Gastroesophageal sphincter (tissue), 4 donors: ENCODE results near the gene THOP1. TPM values are rescaled to one million over a fixed set of nuclear protein-coding genes. Genes with fewer than 3 reads are reported as not detected.

Experiments used
- ATAC-seq: fragments of 150-250 bp; one replicate; pipeline ENCODE4 v1.9.1; 2016; ENCODE audit warnings: mild to moderate bottlenecking, moderate library complexity
- H3K27ac ChIP-seq, 4 donors: fragments of 200-600 bp; sonication (generic) in 3 of 4; 1 replicate in 3 of 4; 2 replicates in 1 of 4; pipeline ENCODE4 v1.5.1; 2016 to 2019
- H3K27me3 ChIP-seq: fragments of 200-600 bp; sonication (generic); one replicate; pipeline ENCODE4 v1.5.1; 2019
- H3K36me3 ChIP-seq, 2 donors: fragments of 200-600 bp; sonication (generic); one replicate each; pipeline ENCODE4 v1.5.1; 2019; ENCODE audit warnings: control low read depth in 1 of 2
- H3K4me1 ChIP-seq, 3 donors: fragments of 200-600 bp; sonication (generic); 1 replicate in 2 of 3; 2 replicates in 1 of 3; pipeline ENCODE4 v1.5.1; 2016 to 2019; ENCODE audit warnings: control low read depth in 2 of 3
- H3K4me3 ChIP-seq, 2 donors: fragments of 200-600 bp; sonication (generic); one replicate each; pipeline ENCODE4 v1.5.1; 2019; ENCODE audit warnings: mild to moderate bottlenecking in 1 of 2, moderate library complexity in 1 of 2
- H3K9me3 ChIP-seq, 3 donors: fragments of 200-600 bp; sonication (generic); one replicate each; pipeline ENCODE4 v1.5.1; 2017 to 2019; ENCODE audit warnings: control low read depth in 2 of 3
- EP300 ChIP-seq: sonication (generic); formaldehyde crosslinking; IDR thresholded peaks from one replicate; pipeline ENCODE4 v1.6.1; 2017; ENCODE audit warnings: antibody characterized with exemption, mild to moderate bottlenecking
- POLR2A ChIP-seq, 2 donors: fragments of 450-650 bp; IDR thresholded peaks; one replicate each; pipeline ENCODE4 v1.6.1; 2017; ENCODE audit warnings: antibody characterized with exemption in 2 of 2, mild to moderate bottlenecking in 2 of 2, moderate library complexity in 1 of 2
- POLR2AphosphoS5 ChIP-seq: sonication (generic); formaldehyde crosslinking; IDR thresholded peaks from one replicate; pipeline ENCODE4 v1.6.1; 2017; ENCODE audit warnings: antibody characterized with exemption
- WGBS, 2 donors: methylation state at CpG; one replicate each; pipeline ENCODE4 v1.1.5; 2018; ENCODE audit warnings: low coverage in 1 of 2; 5-methylcytosine and 5-hydroxymethylcytosine counted together
- total RNA-seq, 4 donors: library from RNA; depleted of rRNA; stranded (reverse); fragments of >200 nt; gene quantifications; one replicate each; pipeline ENCODE4 v1.1.0, GENCODE V29; 2016
- TF ChIP-seq, protein P1 (sequence below), 4 experiments: fragments of 200-600 bp in 2 of 4; fragments of 450-650 bp in 2 of 4; sonication (generic) in 1 of 4; IDR thresholded peaks; one replicate each; pipeline ENCODE4 v1.5.1; 2017 to 2019; ENCODE audit warnings: antibody characterized with exemption in 4 of 4, mild to moderate bottlenecking in 2 of 4, moderate library complexity in 2 of 4

Gene THOP1
- total RNA-seq, 4 donors from 2014 or later = 26.9 to 58.4 (median 38.7) TPM

DNA sequence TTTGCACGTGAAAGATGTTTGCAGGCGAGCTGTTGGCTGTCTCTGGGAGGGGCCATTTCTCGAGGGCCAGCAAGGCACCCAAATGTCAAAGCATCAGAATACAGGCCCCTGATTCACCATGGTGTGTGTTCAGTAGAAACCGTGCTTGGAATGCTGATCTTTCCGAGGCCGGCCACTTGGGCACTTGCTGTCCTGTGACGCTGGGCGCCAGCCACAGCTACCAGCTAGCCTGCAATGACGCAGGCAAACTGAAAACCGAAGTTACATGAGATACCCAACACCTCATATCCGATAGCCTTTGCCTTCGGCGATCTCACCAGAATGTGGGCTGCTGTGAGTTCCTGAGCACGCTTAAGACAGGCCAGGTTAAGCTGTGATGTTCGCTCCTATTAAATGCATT is 12.0 kb downstream of the THOP1 start:
- Histone ChIP-seq H3K27me3 (no peaks in the 10 kb centered on the region), H3K9me3 (no peaks in the 10 kb centered on the region), H3K27ac (no peak overlapping the region), H3K4me3 (no peak overlapping the region), H3K4me1 (no peaks in the 10 kb centered on the region), H3K36me3 (peaks cover 0 to 99% of the 10 kb centered on the region in 2 donors)
- no peak for ATAC-seq
- TF ChIP-seq POLR2AphosphoS5 = no peak
- TF ChIP-seq POLR2A (IDR thresholded peaks at IDR 0.05) = no peak
- TF ChIP-seq, protein P1, sequence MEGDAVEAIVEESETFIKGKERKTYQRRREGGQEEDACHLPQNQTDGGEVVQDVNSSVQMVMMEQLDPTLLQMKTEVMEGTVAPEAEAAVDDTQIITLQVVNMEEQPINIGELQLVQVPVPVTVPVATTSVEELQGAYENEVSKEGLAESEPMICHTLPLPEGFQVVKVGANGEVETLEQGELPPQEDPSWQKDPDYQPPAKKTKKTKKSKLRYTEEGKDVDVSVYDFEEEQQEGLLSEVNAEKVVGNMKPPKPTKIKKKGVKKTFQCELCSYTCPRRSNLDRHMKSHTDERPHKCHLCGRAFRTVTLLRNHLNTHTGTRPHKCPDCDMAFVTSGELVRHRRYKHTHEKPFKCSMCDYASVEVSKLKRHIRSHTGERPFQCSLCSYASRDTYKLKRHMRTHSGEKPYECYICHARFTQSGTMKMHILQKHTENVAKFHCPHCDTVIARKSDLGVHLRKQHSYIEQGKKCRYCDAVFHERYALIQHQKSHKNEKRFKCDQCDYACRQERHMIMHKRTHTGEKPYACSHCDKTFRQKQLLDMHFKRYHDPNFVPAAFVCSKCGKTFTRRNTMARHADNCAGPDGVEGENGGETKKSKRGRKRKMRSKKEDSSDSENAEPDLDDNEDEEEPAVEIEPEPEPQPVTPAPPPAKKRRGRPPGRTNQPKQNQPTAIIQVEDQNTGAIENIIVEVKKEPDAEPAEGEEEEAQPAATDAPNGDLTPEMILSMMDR (IDR thresholded peaks at IDR 0.05) = no peak
- TF ChIP-seq EP300 = no peak
- 88 to 100% methylated on average over 5 to 6 of the region's 15 CpGs for WGBS, 2 donors

DNA sequence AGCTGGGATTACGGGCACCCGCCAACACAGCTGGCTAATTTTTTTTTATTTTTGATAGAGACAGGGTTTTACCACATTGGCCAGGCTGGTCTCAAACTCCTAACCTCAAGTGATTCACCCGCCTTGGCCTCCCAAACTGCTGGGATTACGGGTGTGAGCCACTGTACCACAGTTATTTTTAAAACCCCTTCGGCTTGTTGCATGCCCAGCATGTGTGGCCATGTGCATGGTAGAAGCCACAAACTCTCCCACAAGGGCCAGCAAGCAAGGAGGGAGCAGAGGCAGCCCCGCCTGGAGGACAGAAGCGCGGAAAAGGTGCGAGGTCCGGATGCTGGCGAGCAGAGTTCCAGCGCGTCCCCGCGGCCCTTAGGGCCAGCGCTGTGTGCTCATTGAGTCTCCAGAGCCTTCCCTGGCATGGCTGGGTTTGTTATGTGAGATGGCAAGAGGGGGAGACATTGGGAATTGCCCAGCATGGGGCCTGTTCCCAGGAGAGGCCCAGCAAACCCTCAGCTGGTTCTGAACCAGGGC is 12.9 kb downstream of the THOP1 start:
- Histone ChIP-seq H3K27ac (no peak overlapping the region), H3K27me3 (no peaks in the 10 kb centered on the region), H3K36me3 (peaks cover 0 to 99% of the 10 kb centered on the region in 2 donors), H3K4me1 (no peaks in the 10 kb centered on the region), H3K9me3 (no peaks in the 10 kb centered on the region), H3K4me3 (no peak overlapping the region)
- WGBS, 2 donors = 90 to 100% methylated on average over 4 to 5 of the region's 16 CpGs
- ATAC-seq = no peak
- TF ChIP-seq POLR2A (IDR thresholded peaks at IDR 0.05) (no peak), POLR2AphosphoS5 (no peak), EP300 (no peak)
- TF ChIP-seq, protein P1 (IDR thresholded peaks at IDR 0.05) = no peak

DNA sequence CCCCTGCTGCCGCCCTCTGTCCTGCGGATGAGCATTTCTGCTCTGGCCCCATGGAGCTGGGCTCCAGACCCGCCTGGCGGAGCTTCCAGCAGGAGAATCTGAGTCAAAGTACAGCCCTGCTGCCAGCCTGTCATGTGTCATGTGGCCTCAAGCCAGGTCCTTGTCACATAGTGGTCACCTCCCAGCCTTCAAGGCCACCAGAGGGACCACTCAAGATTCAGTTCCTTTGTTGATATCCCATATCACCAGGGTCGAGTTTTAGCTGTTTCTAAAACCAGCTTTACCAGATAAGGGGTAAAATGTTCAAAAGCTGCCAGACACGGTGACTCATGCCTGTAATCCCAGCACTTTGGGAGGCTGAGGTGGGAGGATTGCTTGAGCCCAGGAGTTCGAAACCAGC is 13.4 kb downstream of the THOP1 start:
- ATAC-seq = no peak
- no peak for TF ChIP-seq POLR2A (IDR thresholded peaks at IDR 0.05)
- TF ChIP-seq EP300 = no peak
- TF ChIP-seq, protein P1 (IDR thresholded peaks at IDR 0.05) = no peak
- no peak for TF ChIP-seq POLR2AphosphoS5
- H3K36me3 ChIP-seq = peaks cover 0 to 99% of the 10 kb centered on the region in 2 donors
- no peaks in the 10 kb centered on the region for H3K9me3 ChIP-seq
- 69 to 90% methylated on average over 2 to 4 of the region's 7 CpGs for WGBS, 2 donors
- H3K27me3 ChIP-seq = no peaks in the 10 kb centered on the region
- no peak overlapping the region for H3K4me3 ChIP-seq
- H3K27ac ChIP-seq = no peak overlapping the region
- H3K4me1 ChIP-seq = no peaks in the 10 kb centered on the region

DNA sequence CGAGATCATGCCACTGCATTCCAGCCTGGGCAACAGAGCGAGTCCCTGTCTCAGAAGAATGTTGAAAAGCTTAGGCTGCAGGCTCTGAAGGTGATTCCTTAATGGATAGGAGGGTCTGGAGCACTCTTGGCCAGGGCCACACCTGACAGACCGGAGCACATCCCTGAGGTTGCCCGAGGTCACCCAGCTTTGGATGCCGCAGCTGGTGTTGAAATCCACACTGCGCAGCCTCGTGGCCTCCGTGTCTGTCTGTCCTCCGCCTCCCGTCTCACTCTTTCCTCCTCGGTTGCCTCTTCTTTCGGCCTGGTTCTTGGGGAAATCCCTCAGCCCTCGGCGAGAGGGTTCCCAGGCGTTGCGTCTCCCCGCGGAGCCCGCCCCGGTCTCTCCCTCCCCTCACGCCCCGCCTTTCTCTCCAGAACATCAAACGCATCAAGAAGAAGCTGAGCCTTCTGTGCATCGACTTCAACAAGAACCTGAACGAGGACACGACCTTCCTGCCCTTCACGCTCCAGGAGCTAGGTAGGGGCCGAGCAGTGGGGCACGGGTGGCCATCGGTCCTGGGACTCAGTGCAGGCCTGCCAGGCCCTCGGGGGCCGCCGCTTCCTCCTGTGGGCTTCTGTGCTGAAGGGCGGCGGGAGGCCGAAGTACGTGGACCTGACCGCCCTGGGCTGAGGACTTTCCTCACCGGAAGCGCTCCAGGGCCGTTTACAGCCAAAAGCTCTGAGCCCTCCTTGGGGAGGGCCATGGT is 14.1 kb downstream of the THOP1 start:
- Histone ChIP-seq H3K9me3 (no peaks in the 10 kb centered on the region), H3K27me3 (no peaks in the 10 kb centered on the region), H3K4me3 (no peak overlapping the region), H3K27ac (no peak overlapping the region), H3K4me1 (no peaks in the 10 kb centered on the region), H3K36me3 (peaks cover 0 to 98% of the 10 kb centered on the region in 2 donors)
- no peak for ATAC-seq
- TF ChIP-seq, protein P1 (IDR thresholded peaks at IDR 0.05) = no peak
- TF ChIP-seq POLR2AphosphoS5 (no peak), EP300 (no peak), POLR2A (IDR thresholded peaks at IDR 0.05) (no peak)
- 95 to 100% methylated on average over 9 to 15 of the region's 41 CpGs for WGBS, 2 donors

DNA sequence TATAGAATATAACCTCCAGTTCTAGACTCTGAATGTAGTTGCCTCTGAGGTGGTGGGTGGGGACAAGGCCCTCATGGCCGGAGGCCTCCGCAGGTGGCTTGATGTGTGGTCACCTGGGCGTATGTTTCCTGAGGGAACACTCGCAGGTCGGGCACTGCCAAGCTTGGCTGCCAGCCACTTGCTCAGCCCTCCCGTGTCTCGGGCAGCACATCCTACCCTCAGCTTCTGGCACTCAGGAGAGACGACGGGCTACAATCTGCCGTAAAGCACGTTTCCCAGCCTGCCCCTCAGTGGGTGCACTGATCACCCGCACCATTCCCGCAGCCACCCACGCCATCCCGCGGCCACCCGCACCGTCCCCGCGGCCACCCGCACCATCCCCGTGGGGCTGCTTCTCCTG is 15.2 kb downstream of the THOP1 start:
- Histone ChIP-seq H3K36me3 (peaks cover 0 to 97% of the 10 kb centered on the region in 2 donors), H3K27ac (no peak overlapping the region), H3K4me1 (no peaks in the 10 kb centered on the region), H3K27me3 (no peaks in the 10 kb centered on the region), H3K9me3 (no peaks in the 10 kb centered on the region), H3K4me3 (no peak overlapping the region)
- WGBS, 2 donors = 60% methylated on average over 1 of the region's 22 CpGs; no CpG with 5 or more reads in 1 of the 2 donors
- ATAC-seq = no peak
- no peak for TF ChIP-seq EP300
- TF ChIP-seq, protein P1 (IDR thresholded peaks at IDR 0.05) = no peak
